ENCODE measurements around the gene HOMER2. TPM values are rescaled to one million over a fixed set of nuclear protein-coding genes. Genes with fewer than 3 reads are reported as not detected.

HOMER2 gene
- total and polyA plus RNA-seq, 9 of the 15 experiments (the other 6 are each of a cell fraction or from before 2014, with no cell fraction given): 0.13 to 0.47 (median 0.29) TPM; not detected in 1

GRCh38 chr15:82810890-82811426 is 141.6 kb downstream of the HOMER2 start:
- DNase-seq (ENCODE audit: extremely low read depth in 1 of 4, low spot score in 3 of 4): peak in 1 of 4 experiments; percentile 41
- ChIA-PET CTCF (ENCODE audit: low intra/inter-chr PET ratio) (no interaction called here), POLR2A (interaction anchor here (0.5 to 1.6 kb wide), 10 partner anchors 9 to 395 kb away, joined by 3 to 5 read pairs (median 3); no protein-coding TSS in a partner anchor)
- ATAC-seq: no peak
- BruUV-seq (replicated peaks): TSS peak; percentile 70
- FAIRE-seq: no peak
- peaks cover 29% of the 10 kb centered on the region; the same call in 2 of the 3 replicates for H3K36me3 ChIP-seq (ENCODE audit: control insufficient read depth, insufficient read depth, low read length)
- H3K9me1 ChIP-seq (ENCODE audit: control insufficient read depth, insufficient read depth, low read length): no peaks in the 10 kb centered on the region
- WGBS (ENCODE audit: insufficient coverage, low coverage, missing lambda C conversion rate): 2% methylated on average over 6 of the region's 6 CpGs
- peak overlapping the region; percentile 93 for H3K27ac ChIP-seq (ENCODE audit: extremely low read depth, low read depth, low read length)
- H2AFZ ChIP-seq (ENCODE audit: low read depth, low read length): peak overlapping the region; percentile 90; the same call in 1 of the 2 replicates
- H3K27me3 ChIP-seq (ENCODE audit: control insufficient read depth in 2 of 2, insufficient read depth in 2 of 2, low read length in 2 of 2): no peaks in the 10 kb centered on the region
- in situ Hi-C loops (cut with MboI): no loop called here
- no peaks in the 10 kb centered on the region for H3K9me3 ChIP-seq (replicated peaks; ENCODE audit: control insufficient read depth, insufficient read depth, low read depth, low read length)
- intact Hi-C loops (cut with micrococcal nuclease): loop anchor here (2.0 to 5.0 kb wide), 2 partner anchors 36 to 60 kb away; no protein-coding TSS in a partner anchor
- peaks cover 39% of the 10 kb centered on the region for H3K79me2 ChIP-seq (ENCODE audit: control insufficient read depth, insufficient read depth, low read length)
- H3K4me3 ChIP-seq: peak overlapping the region; percentile 94
- 0 out of 2 replicates have a peak, but pooled peaks cover 2% of the 10 kb centered on the region for H4K20me1 ChIP-seq (replicated peaks; ENCODE audit: control insufficient read depth, insufficient read depth, low read length)
- H3K4me2 ChIP-seq (ENCODE audit: insufficient read depth, low read length): peak overlapping the region; percentile 95
- peak overlapping the region in 1 of 2 experiments; percentile 88; a peak in 3 of 4 replicates for H3K9ac ChIP-seq (ENCODE audit: insufficient read depth in 1 of 2, low read depth in 2 of 2, low read length in 2 of 2)
- peaks cover 10 to 21% of the 10 kb centered on the region in 2 experiments; a peak in 4 of 5 replicates for H3K4me1 ChIP-seq (replicated peaks in 1 of 2; ENCODE audit: control insufficient read depth in 2 of 2, insufficient read depth in 2 of 2, low read length in 2 of 2)
- TF ChIP-seq ZNF407 (IDR thresholded peaks at IDR 0.05; ENCODE audit: low read depth) (no peak), TCF7 (IDR thresholded peaks at IDR 0.05; ENCODE audit: borderline replicate concordance) (0 out of 2 replicates have a peak, but pooled peaks have one; percentile 59), ARID3A (IDR thresholded peaks at IDR 0.05; ENCODE audit: borderline replicate concordance, low read depth, low read length) (no peak), KLF10 (CRISPR knock-in tag; IDR thresholded peaks at IDR 0.05) (no peak), ZNF717 (CRISPR knock-in tag; IDR thresholded peaks at IDR 0.05) (no peak), NRF1 (conservative IDR thresholded peaks at IDR 0.05 in 1 of 2, IDR thresholded peaks at IDR 0.05 in 1 of 2) (no peak), CBX2 (IDR thresholded peaks at IDR 0.05; ENCODE audit: insufficient read depth, low read length, poor library complexity, severe bottlenecking) (no peak)
- TF ChIP-seq, protein P1, sequence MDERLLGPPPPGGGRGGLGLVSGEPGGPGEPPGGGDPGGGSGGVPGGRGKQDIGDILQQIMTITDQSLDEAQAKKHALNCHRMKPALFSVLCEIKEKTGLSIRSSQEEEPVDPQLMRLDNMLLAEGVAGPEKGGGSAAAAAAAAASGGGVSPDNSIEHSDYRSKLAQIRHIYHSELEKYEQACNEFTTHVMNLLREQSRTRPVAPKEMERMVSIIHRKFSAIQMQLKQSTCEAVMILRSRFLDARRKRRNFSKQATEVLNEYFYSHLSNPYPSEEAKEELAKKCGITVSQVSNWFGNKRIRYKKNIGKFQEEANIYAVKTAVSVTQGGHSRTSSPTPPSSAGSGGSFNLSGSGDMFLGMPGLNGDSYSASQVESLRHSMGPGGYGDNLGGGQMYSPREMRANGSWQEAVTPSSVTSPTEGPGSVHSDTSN (CRISPR knock-in tag; IDR thresholded peaks at IDR 0.05; ENCODE audit: low read depth): no peak
- TF ChIP-seq, protein P1 (tag; conservative IDR thresholded peaks at IDR 0.05; ENCODE audit: low read depth): no peak

Measured in K562 (cell line).